SW 1271 (cell line): ENCODE data around the gene NTHL1.

Experiments
- DNase-seq, 2 experiments: peaks; one replicate each; lab custom pipeline; 2025; lab: John Stamatoyannopoulos, UW

Gene NTHL1

GRCh38 chr16:2063861-2064260, 16.2 kb upstream of the NTHL1 start:
- DNase-seq, result no peak

- DNase-seq, result no peak
Observed at GRCh38 chr16:2062801-2063200, 15.2 kb upstream of the NTHL1 start.

- DNase-seq, result no peak
Observed at GRCh38 chr16:2061526-2061925, 13.9 kb upstream of the NTHL1 start.

GRCh38 chr16:2061023-2061422, 13.4 kb upstream of the NTHL1 start:
- DNase-seq, result no peak

- DNase-seq, result no peak
Observed at GRCh38 chr16:2060346-2060745, 12.7 kb upstream of the NTHL1 start.

GRCh38 chr16:2058872-2059271, 11.2 kb upstream of the NTHL1 start:
- no peak for DNase-seq

GRCh38 chr16:2058420-2058819, 10.8 kb upstream of the NTHL1 start:
- no peak for DNase-seq

- no peak for DNase-seq
Observed at GRCh38 chr16:2057438-2057837, 9.8 kb upstream of the NTHL1 start.

GRCh38 chr16:2056681-2057407, 9.2 kb upstream of the NTHL1 start:
- DNase-seq, result peak in 1 of 2 experiments; percentile 8

- DNase-seq, result no peak
Observed at GRCh38 chr16:2056077-2056476, 8.4 kb upstream of the NTHL1 start.

GRCh38 chr16:2054543-2055245, 7.1 kb upstream of the NTHL1 start:
- DNase-seq, result no peak

GRCh38 chr16:2053897-2054296, 6.3 kb upstream of the NTHL1 start:
- no peak for DNase-seq

- no peak for DNase-seq
Observed at GRCh38 chr16:2053211-2053610, 5.6 kb upstream of the NTHL1 start.

GRCh38 chr16:2048116-2048543, 496 bp upstream of the NTHL1 start:
- no peak for DNase-seq

GRCh38 chr16:2046893-2047329, 723 bp downstream of the NTHL1 start:
- DNase-seq, result no peak

- no peak for DNase-seq
Observed at GRCh38 chr16:2045965-2046892, 1.4 kb downstream of the NTHL1 start.

GRCh38 chr16:2044541-2044940, 3.1 kb downstream of the NTHL1 start:
- no peak for DNase-seq

- no peak for DNase-seq
Observed at GRCh38 chr16:2043667-2044451, 3.8 kb downstream of the NTHL1 start.

GRCh38 chr16:2042986-2043666, 4.5 kb downstream of the NTHL1 start:
- DNase-seq, result no peak

- no peak for DNase-seq
Observed at GRCh38 chr16:2042171-2042985, 5.3 kb downstream of the NTHL1 start.
